ENCODE data around the gene COBL. TPM values are rescaled to one million over a fixed set of nuclear protein-coding genes. Genes with fewer than 3 reads are reported as not detected.

Gene COBL
- total and polyA plus RNA-seq, 2 of the 4 experiments (the other 2 are of a cell fraction): under 0.01 TPM; not detected in 1

- Histone ChIP-seq H2AK5ac (ENCODE audit: low read depth, low read length) (no peak overlapping the region), H3K4me1 (ENCODE audit: control insufficient read depth, insufficient read depth, low read length) (no peaks in the 10 kb centered on the region), H3K4me3 (ENCODE audit: insufficient read depth, low read depth, low read length) (no peak overlapping the region), H3K9ac (ENCODE audit: low read depth, low read length) (no peak overlapping the region), H2AFZ (replicated peaks; ENCODE audit: low read length, poor library complexity) (no peak overlapping the region), H4K5ac (ENCODE audit: low read depth, low read length) (no peak overlapping the region), H4K8ac (ENCODE audit: low read depth in 2 of 2, low read length in 2 of 2) (no peak overlapping the region), H3K27me3 (ENCODE audit: control insufficient read depth, insufficient read depth, low read length) (no peaks in the 10 kb centered on the region), H3K4ac (ENCODE audit: low read depth, low read length) (no peak overlapping the region), H2BK20ac (ENCODE audit: low read depth, low read length) (no peak overlapping the region), H3K4me2 (ENCODE audit: low read depth, low read length) (no peak overlapping the region), H2AK9ac (replicated peaks; ENCODE audit: low read depth, low read length, poor library complexity) (no peak overlapping the region), H3K79me1 (ENCODE audit: low read depth in 1 of 2, low read length in 2 of 2) (no peaks in the 10 kb centered on the region), H3K9me1 (ENCODE audit: insufficient read depth, low read length) (no peaks in the 10 kb centered on the region), H4K91ac (ENCODE audit: insufficient read depth, low read depth, low read length) (no peak overlapping the region), H3K14ac (replicated peaks; ENCODE audit: low read depth, low read length) (no peak overlapping the region), H3K18ac (ENCODE audit: low read depth, low read length) (no peak overlapping the region), H4K20me1 (ENCODE audit: insufficient read depth, low read length) (no peaks in the 10 kb centered on the region), H3K23ac (ENCODE audit: low read depth, low read length) (no peak overlapping the region), H2BK5ac (ENCODE audit: low read depth, low read length, poor library complexity, severe bottlenecking) (no peak overlapping the region), H3K56ac (ENCODE audit: extremely low read depth, insufficient read depth, low read length) (no peak overlapping the region), H2BK120ac (ENCODE audit: low read depth, low read length) (no peak overlapping the region), H3K27ac (ENCODE audit: insufficient read depth, low read length) (no peak overlapping the region), H2BK15ac (ENCODE audit: low read depth, low read length) (no peak overlapping the region), H3K9me3 (ENCODE audit: control insufficient read depth, insufficient read depth, low read length) (no peaks in the 10 kb centered on the region), H3K36me3 (ENCODE audit: control insufficient read depth, insufficient read depth, low read length) (no peaks in the 10 kb centered on the region)
- DNase-seq (no peak), ATAC-seq (ENCODE audit: low read depth) (no peak)
- in situ Hi-C loops (cut with MboI; ENCODE audit: low sequenced_read_pairs): no loop called here
- no TSS peak for BruUV-seq (replicated peaks)
- intact Hi-C loops (cut with micrococcal nuclease): no loop called here
- no peak for TF ChIP-seq BHLHE40 (IDR thresholded peaks at IDR 0.05; ENCODE audit: low read depth, low read length)
- no peak for TF ChIP-seq CEBPB (IDR thresholded peaks at IDR 0.05; ENCODE audit: low read depth, low read length)
- no peak for TF ChIP-seq RCOR1 (IDR thresholded peaks at IDR 0.05; ENCODE audit: insufficient replicate concordance, low read length)
- TF ChIP-seq POLR2A (IDR thresholded peaks at IDR 0.05; ENCODE audit: low read depth, low read length): no peak
- POLR2A ChIA-PET (ENCODE audit: unreplicated experiment): no interaction called here
- WGBS, 2 experiments (ENCODE audit: extremely low coverage in 2 of 2, insufficient read length in 1 of 2): 100% methylated on average over 3 of the region's 17 CpGs; no CpG with 5 or more reads in 1 of the 2 experiments
- CTCF ChIA-PET: no interaction called here
- dilution Hi-C loops (cut with HindIII; ENCODE audit: low sequenced_read_pairs, unreplicated experiment): no loop called here
These were observed 91.6 kb downstream of the COBL start for GRCh38 chr7:51224811-51225595.

All from IMR-90 (cell line).